Suppressor macrophage (primary cell): ENCODE results near the gene TUBGCP4.
"Not testable (repeated sequence)": the region's sequence is repeated elsewhere in the genome, so short reads cannot be mapped to it uniquely, and the experiment has no call there.

Source experiments
- DNase-seq, 4 experiments: peaks; one replicate each; pipeline ENCODE4 v3.0.0-alpha.2; 2020 to 2022
- total RNA-seq, 17 experiments: gene quantifications; one replicate each; lab custom pipeline; 2026; ENCODE audit warnings: mixed read lengths in 6 of 17, inconsistent platforms in 3 of 17; lab: John Stamatoyannopoulos, UW

TUBGCP4 gene
- 5.3 to 21.4 (median 11.3) reads per million in 17 experiments for total RNA-seq

GRCh38 chr15:43370975-43371974 is at the start of gene TUBGCP4, which contains the start of gene ZSCAN29:
TSS of gene TUBGCP4 (plus strand) at chr15:43371101. CDS start at chr15:43371355, 254 bp downstream.
TSS of gene ZSCAN29 (minus strand) at chr15:43371043. CDS start at chr15:43369913, 1,130 bp downstream.
- DNase-seq = peak; percentile 87 to 94 (median 90)

- DNase-seq = no peak
These were observed 45.7 kb upstream of the TUBGCP4 start for GRCh38 chr15:43325039-43325684.

- DNase-seq = no peak
These were observed 41.5 kb upstream of the TUBGCP4 start for GRCh38 chr15:43329217-43329959.

GRCh38 chr15:43329960-43330779 is 40.7 kb upstream of the TUBGCP4 start, which contains the start of gene LCMT2:
TSS of gene LCMT2 (minus strand) at chr15:43330573. CDS start at chr15:43330489, 84 bp downstream.
- peak; percentile 92 to 95 (median 94) for DNase-seq

- DNase-seq = no peak
These were observed 40.2 kb upstream of the TUBGCP4 start for GRCh38 chr15:43330780-43331087.

- no peak for DNase-seq
These were observed 24.6 kb upstream of the TUBGCP4 start for GRCh38 chr15:43346305-43346704.

- DNase-seq = no peak
These were observed 23.8 kb upstream of the TUBGCP4 start for GRCh38 chr15:43347114-43347513.

GRCh38 chr15:43352693-43353382 is 18.1 kb upstream of the TUBGCP4 start:
- DNase-seq = no peak

- DNase-seq = no peak
These were observed 10.1 kb upstream of the TUBGCP4 start for GRCh38 chr15:43360821-43361220.

GRCh38 chr15:43361313-43361903 is 9.5 kb upstream of the TUBGCP4 start:
- DNase-seq = no peak

- DNase-seq = peak; percentile 3 to 32 (median 22)
These were observed 459 bp upstream of the TUBGCP4 start for GRCh38 chr15:43370310-43370974.

- DNase-seq = peak; percentile 13 to 53 (median 39)
These were observed 5.3 kb downstream of the TUBGCP4 start for GRCh38 chr15:43376017-43376705.

- DNase-seq = no peak
These were observed 7.7 kb downstream of the TUBGCP4 start for GRCh38 chr15:43378601-43379000.

GRCh38 chr15:43382310-43382709 is 11.4 kb downstream of the TUBGCP4 start:
- no peak for DNase-seq

GRCh38 chr15:43383070-43383469 is 12.2 kb downstream of the TUBGCP4 start:
- DNase-seq = no peak

GRCh38 chr15:43390723-43391122 is 19.8 kb downstream of the TUBGCP4 start:
- no peak for DNase-seq

- not testable (repeated sequence) for DNase-seq
These were observed 22.7 kb downstream of the TUBGCP4 start for GRCh38 chr15:43393592-43393991.

GRCh38 chr15:43402255-43402654 is 31.4 kb downstream of the TUBGCP4 start:
- no peak for DNase-seq

GRCh38 chr15:43403616-43404015 is 32.7 kb downstream of the TUBGCP4 start:
- no peak for DNase-seq
